ENCODE measurements around the gene ARL14. TPM values are rescaled to one million over a fixed set of nuclear protein-coding genes. Genes with fewer than 3 reads are reported as not detected.

The ARL14 gene
- total and polyA plus RNA-seq, 9 donors = not detected

DNA sequence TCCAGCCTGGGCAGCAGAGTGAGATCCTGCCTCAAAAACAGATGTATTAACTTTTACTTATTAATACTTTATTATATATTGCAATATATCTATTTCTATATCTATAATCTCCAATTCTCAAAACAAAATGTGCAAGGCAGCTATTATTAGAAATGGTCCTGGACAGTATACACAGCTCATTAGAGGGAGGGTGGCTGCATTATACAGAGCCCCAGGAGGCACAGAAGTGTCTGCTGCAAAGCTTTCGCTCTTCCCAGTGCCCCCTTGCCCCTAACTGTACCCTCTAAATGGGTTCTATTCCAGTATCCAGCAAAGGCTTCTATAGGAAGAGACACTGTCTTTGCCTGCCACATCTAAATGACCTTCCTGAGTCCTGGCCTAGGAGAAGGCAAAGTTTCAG is 24.5 kb downstream of the ARL14 start:
- Histone ChIP-seq H3K4me3 (no peak overlapping the region), H3K4me1 (ENCODE audit: insufficient read depth) (no peaks in the 10 kb centered on the region), H3K27me3 (no peaks in the 10 kb centered on the region), H3K9me3 (no peaks in the 10 kb centered on the region), H3K36me3 (no peaks in the 10 kb centered on the region), H3K27ac (no peak overlapping the region)
- intact Hi-C loops (cut with DNase I) = loop anchor here in 1 of 4 donors (10.0 kb wide), 2 partner anchors 243 to 723 kb away; no protein-coding TSS in a partner anchor
- no peak for DNase-seq
- TF ChIP-seq EP300 (IDR thresholded peaks at IDR 0.05) (no peak), POLR2A (IDR thresholded peaks at IDR 0.05) (no peak)
- TF ChIP-seq, protein P1, sequence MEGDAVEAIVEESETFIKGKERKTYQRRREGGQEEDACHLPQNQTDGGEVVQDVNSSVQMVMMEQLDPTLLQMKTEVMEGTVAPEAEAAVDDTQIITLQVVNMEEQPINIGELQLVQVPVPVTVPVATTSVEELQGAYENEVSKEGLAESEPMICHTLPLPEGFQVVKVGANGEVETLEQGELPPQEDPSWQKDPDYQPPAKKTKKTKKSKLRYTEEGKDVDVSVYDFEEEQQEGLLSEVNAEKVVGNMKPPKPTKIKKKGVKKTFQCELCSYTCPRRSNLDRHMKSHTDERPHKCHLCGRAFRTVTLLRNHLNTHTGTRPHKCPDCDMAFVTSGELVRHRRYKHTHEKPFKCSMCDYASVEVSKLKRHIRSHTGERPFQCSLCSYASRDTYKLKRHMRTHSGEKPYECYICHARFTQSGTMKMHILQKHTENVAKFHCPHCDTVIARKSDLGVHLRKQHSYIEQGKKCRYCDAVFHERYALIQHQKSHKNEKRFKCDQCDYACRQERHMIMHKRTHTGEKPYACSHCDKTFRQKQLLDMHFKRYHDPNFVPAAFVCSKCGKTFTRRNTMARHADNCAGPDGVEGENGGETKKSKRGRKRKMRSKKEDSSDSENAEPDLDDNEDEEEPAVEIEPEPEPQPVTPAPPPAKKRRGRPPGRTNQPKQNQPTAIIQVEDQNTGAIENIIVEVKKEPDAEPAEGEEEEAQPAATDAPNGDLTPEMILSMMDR (IDR thresholded peaks at IDR 0.05) = no peak
- 88 to 94% (median 88%) methylated on average over 1 of the region's 1 CpG for WGBS, 3 donors

DNA sequence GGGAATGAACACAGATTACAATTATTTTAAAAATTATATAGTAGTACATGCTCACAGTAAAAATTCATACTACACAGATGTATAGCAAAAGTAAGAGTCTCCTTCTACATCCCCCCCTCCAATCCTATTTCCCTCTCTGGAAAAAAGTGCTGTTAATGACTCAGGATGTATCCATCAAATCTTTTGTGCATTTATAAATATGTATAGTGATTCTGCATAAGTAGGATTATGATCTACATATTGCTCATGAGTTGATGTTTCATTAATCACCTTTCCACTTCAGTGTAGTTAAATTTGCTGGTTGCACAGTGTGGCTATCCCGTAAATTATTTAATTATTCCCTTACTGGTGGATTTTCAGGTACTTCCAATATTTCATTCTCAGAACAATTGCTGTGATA is 25.3 kb downstream of the ARL14 start:
- Histone ChIP-seq H3K4me3 (no peak overlapping the region), H3K9me3 (no peaks in the 10 kb centered on the region), H3K4me1 (ENCODE audit: insufficient read depth) (no peaks in the 10 kb centered on the region), H3K27ac (no peak overlapping the region), H3K27me3 (no peaks in the 10 kb centered on the region), H3K36me3 (no peaks in the 10 kb centered on the region)
- WGBS, 3 donors = 89 to 98% (median 91%) methylated on average over 1 of the region's 1 CpG
- intact Hi-C loops (cut with DNase I) = loop anchor here in 1 of 4 donors (10.0 kb wide), 2 partner anchors 243 to 723 kb away; no protein-coding TSS in a partner anchor
- TF ChIP-seq, protein P1 (IDR thresholded peaks at IDR 0.05) = no peak
- TF ChIP-seq POLR2A (IDR thresholded peaks at IDR 0.05) (no peak), EP300 (IDR thresholded peaks at IDR 0.05) (no peak)
- DNase-seq = no peak

GRCh38 chr3:160703974-160704373 is 27.0 kb downstream of the ARL14 start:
- no peaks in the 10 kb centered on the region for H3K9me3 ChIP-seq
- H3K27ac ChIP-seq = no peak overlapping the region
- no peak for DNase-seq
- no peaks in the 10 kb centered on the region for H3K36me3 ChIP-seq
- no peaks in the 10 kb centered on the region for H3K27me3 ChIP-seq
- no peak overlapping the region for H3K4me3 ChIP-seq
- no peak for TF ChIP-seq EP300 (IDR thresholded peaks at IDR 0.05)
- TF ChIP-seq, protein P1 (IDR thresholded peaks at IDR 0.05) = no peak
- no peak for TF ChIP-seq POLR2A (IDR thresholded peaks at IDR 0.05)
- no peaks in the 10 kb centered on the region for H3K4me1 ChIP-seq (ENCODE audit: insufficient read depth)
- 46 to 67% (median 60%) methylated on average over 2 of the region's 2 CpGs for WGBS, 3 donors
- intact Hi-C loops (cut with DNase I) = loop anchor here in 1 of 4 donors (10.0 kb wide), 2 partner anchors 241 to 721 kb away; no protein-coding TSS in a partner anchor

- 18 to 22% (median 18%) methylated on average over 4 of the region's 4 CpGs for WGBS, 3 donors
- DNase-seq = peak in 2 of 5 donors; percentile 19 to 28
- no peaks in the 10 kb centered on the region for H3K27me3 ChIP-seq
- no peak overlapping the region for H3K27ac ChIP-seq
- no peaks in the 10 kb centered on the region for H3K36me3 ChIP-seq
- TF ChIP-seq, protein P1 (IDR thresholded peaks at IDR 0.05) = peak; percentile 13 to 41 (median 40)
- TF ChIP-seq EP300 (IDR thresholded peaks at IDR 0.05) = no peak
- no peak overlapping the region for H3K4me3 ChIP-seq
- H3K4me1 ChIP-seq (ENCODE audit: insufficient read depth) = no peaks in the 10 kb centered on the region
- intact Hi-C loops (cut with DNase I) = loop anchor here (5.0 to 10.0 kb wide), 3 partner anchors 235 to 718 kb away; no protein-coding TSS in a partner anchor
- H3K9me3 ChIP-seq = no peaks in the 10 kb centered on the region
Measured at GRCh38 chr3:160707187-160707794, 30.3 kb downstream of the ARL14 start.

Measured in ovary (tissue), 9 donors.